Keratinocyte (primary cell): Measurements from ENCODE around the gene FAM78A. TPM values are rescaled to one million over a fixed set of nuclear protein-coding genes. Genes with fewer than 3 reads are reported as not detected.

Experiments
- DNase-seq: peaks from one replicate; pipeline ENCODE4 v3.0.0-alpha.2; 2011; ENCODE audit warnings: low read depth, missing footprints, low spot score
- FAIRE-seq: peaks from 2 replicates; lab custom pipeline; 2011; peaks lifted over from hg19 to GRCh38; lab: Jason Lieb, UNC
- H2AFZ ChIP-seq: 2 replicates; pipeline ENCODE4 v1.6.0; 2012; ENCODE audit warnings: low read length, control low read depth, inconsistent platforms; ENCODE audit not compliant: control insufficient read depth
- H3K27ac ChIP-seq: 2 replicates; pipeline ENCODE4 v1.5.1; 2011; ENCODE audit warnings: low read length; ENCODE audit not compliant: control insufficient read depth, insufficient read depth
- H3K27me3 ChIP-seq: 3 replicates; pipeline ENCODE4 v1.6.0; 2011; ENCODE audit warnings: low read length; ENCODE audit not compliant: control insufficient read depth, insufficient read depth; ENCODE audit errors: extremely low read depth
- H3K36me3 ChIP-seq, 2 experiments: 2 replicates in 1 of 2; 3 replicates in 1 of 2; pipeline ENCODE4 v1.5.1; 2011; ENCODE audit warnings: low read length in 2 of 2, mild to moderate bottlenecking in 1 of 2; ENCODE audit not compliant: control insufficient read depth in 2 of 2, insufficient read depth in 2 of 2; ENCODE audit errors: extremely low read depth in 1 of 2
- H3K4me1 ChIP-seq: 3 replicates; pipeline ENCODE4 v1.5.1; 2011; ENCODE audit warnings: low read length; ENCODE audit not compliant: control insufficient read depth, insufficient read depth; ENCODE audit errors: extremely low read depth
- H3K4me2 ChIP-seq: 3 replicates; pipeline ENCODE4 v1.6.0; 2011; ENCODE audit warnings: low read depth, low read length; ENCODE audit not compliant: control insufficient read depth, insufficient read depth; ENCODE audit errors: extremely low read depth
- H3K4me3 ChIP-seq, 3 experiments: fragments of 200-600 bp in 1 of 3; sonication (generic) in 1 of 3; 2 replicates in 2 of 3; 3 replicates in 1 of 3; pipeline ENCODE4 v1.5.1; 2011 to 2016; ENCODE audit warnings: low read length in 3 of 3, mild to moderate bottlenecking in 3 of 3, control low read depth in 2 of 3, inconsistent platforms in 1 of 3, low read depth in 1 of 3, mixed read lengths in 1 of 3, mixed run types in 1 of 3, moderate library complexity in 1 of 3; ENCODE audit not compliant: control insufficient read depth in 2 of 3, insufficient read depth in 2 of 3; ENCODE audit errors: extremely low read depth in 1 of 3
- H3K79me2 ChIP-seq: 2 replicates; pipeline ENCODE4 v1.6.0; 2012; ENCODE audit warnings: low read length; ENCODE audit not compliant: control insufficient read depth, insufficient read depth
- H3K9ac ChIP-seq: 3 replicates; pipeline ENCODE4 v1.6.0; 2011; ENCODE audit warnings: low read length; ENCODE audit not compliant: control insufficient read depth, insufficient read depth; ENCODE audit errors: extremely low read depth
- H3K9me1 ChIP-seq: 3 replicates; pipeline ENCODE4 v1.6.0; 2011; ENCODE audit warnings: low read length; ENCODE audit not compliant: control insufficient read depth, insufficient read depth; ENCODE audit errors: extremely low read depth
- H3K9me3 ChIP-seq: 2 replicates; pipeline ENCODE4 v1.5.1; 2012; ENCODE audit warnings: low read depth, low read length; ENCODE audit not compliant: control insufficient read depth
- H4K20me1 ChIP-seq: 3 replicates; pipeline ENCODE4 v1.6.0; 2011; ENCODE audit warnings: low read length; ENCODE audit not compliant: control insufficient read depth, insufficient read depth; ENCODE audit errors: extremely low read depth
- CTCF ChIP-seq, 3 experiments: IDR thresholded peaks in 1 of 3; conservative IDR thresholded peaks in 1 of 3; optimal IDR thresholded peaks in 1 of 3; 2 replicates in 2 of 3; 3 replicates in 1 of 3; pipeline versions ENCODE3 to v1.5.1; 2011; ENCODE audit warnings: low read length in 3 of 3, mild to moderate bottlenecking in 3 of 3, moderate library complexity in 2 of 3, control low read depth in 1 of 3, inconsistent platforms in 1 of 3; ENCODE audit not compliant: insufficient read depth in 2 of 3; ENCODE audit errors: extremely low read depth in 1 of 3
- EZH2 ChIP-seq: IDR thresholded peaks from one replicate; pipeline ENCODE4 v1.6.1; 2012; ENCODE audit warnings: inconsistent platforms, mild to moderate bottlenecking, low read length, moderate library complexity
- dilution Hi-C: fragments of 300-500 bp; cut with MboI; formaldehyde crosslinking; loops from one replicate; pipeline ENCODE4 v1.7.0; 2020; ENCODE audit warnings: low sequenced_read_pairs; ENCODE audit not compliant: extremely low pct_ligation_motif_present
- polyA plus RNA-seq, 5 experiments: library from polyadenylated mRNA; depleted of rRNA in 3 of 5; stranded (reverse) in 3 of 5; stranded (forward) in 1 of 5; unstranded in 1 of 5; fragments of >200 nt; gene quantifications; 1 replicate in 1 of 5; 2 replicates in 3 of 5; 3 replicates in 1 of 5; pipeline versions ENCODE4 v1.2.1 to v1.2.3, GENCODE V29; 2011 to 2012; ENCODE audit warnings: missing spikeins in 2 of 5, low read depth in 1 of 5, low replicate concordance in 1 of 5

The FAM78A gene
- polyA plus RNA-seq, 1 donor (not counting 4 experiments of a cell fraction or from before 2014, with no cell fraction given): 0.25 TPM

DNA sequence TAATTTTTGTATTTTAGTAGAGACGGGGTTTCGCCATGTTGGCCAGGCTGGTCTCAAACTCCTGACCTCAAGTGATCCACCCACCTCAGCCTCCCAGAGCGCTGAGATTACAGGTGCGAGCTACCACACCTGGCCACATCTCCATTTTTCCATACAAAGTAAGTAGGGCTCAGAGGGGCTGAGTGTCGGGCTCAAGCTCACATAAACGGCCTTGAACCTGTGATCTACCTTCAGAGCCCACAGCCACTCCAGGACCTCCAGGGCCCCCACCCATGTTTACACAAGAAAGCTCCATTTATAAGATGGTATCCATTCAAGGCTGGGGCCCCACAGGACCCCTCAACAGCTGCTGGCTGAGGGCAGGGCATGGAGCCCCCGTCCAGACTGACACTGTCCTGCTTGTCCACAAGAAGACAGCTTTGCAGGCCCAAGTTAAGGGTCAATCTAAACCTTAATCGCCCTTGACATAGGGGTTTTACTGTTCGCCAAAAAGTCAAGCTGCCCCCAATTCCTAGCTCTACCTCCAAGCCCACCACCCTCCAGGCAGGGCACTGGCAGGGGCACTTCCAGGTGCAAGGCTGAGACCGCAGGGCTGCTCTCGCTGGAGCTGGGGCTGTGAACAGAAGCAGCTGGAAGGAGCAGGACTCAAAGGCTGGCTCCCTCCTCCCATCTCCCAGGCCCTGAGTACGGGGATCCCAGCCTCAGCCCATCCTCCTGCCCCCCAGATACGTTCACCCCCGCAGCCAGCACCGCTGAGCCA lies 18.9 kb downstream of the FAM78A start:
- H3K9me3 ChIP-seq: no peaks in the 10 kb centered on the region
- H3K36me3 ChIP-seq: no peaks in the 10 kb centered on the region
- no peak overlapping the region for H2AFZ ChIP-seq
- DNase-seq: no peak
- no peak for TF ChIP-seq EZH2
- TF ChIP-seq CTCF (optimal IDR thresholded peaks at IDR 0.05 in 1 of 3, IDR thresholded peaks at IDR 0.05 in 1 of 3, conservative IDR thresholded peaks at IDR 0.05 in 1 of 3; ENCODE audit: extremely low read depth in 1 of 3, insufficient read depth in 2 of 3, low read length in 3 of 3): no peak
- H3K9ac ChIP-seq: no peak overlapping the region
- H3K27ac ChIP-seq: no peak overlapping the region
- dilution Hi-C loops: no loop called here
- no peak overlapping the region for H3K4me2 ChIP-seq
- H4K20me1 ChIP-seq: no peaks in the 10 kb centered on the region
- peaks cover 11% of the 10 kb centered on the region for H3K4me1 ChIP-seq
- no peak for FAIRE-seq
- H3K79me2 ChIP-seq: no peaks in the 10 kb centered on the region
- H3K9me1 ChIP-seq: no peaks in the 10 kb centered on the region
- H3K4me3 ChIP-seq: no peak overlapping the region
- H3K27me3 ChIP-seq: peaks cover 6% of the 10 kb centered on the region

GRCh38 chr9:131255676-131256197 lies 20.6 kb downstream of the FAM78A start:
- H3K4me3 ChIP-seq: no peak overlapping the region
- peak overlapping the region; percentile 37 for H3K9ac ChIP-seq
- peak overlapping the region; percentile 41 for H3K4me2 ChIP-seq
- no peak for FAIRE-seq
- no peaks in the 10 kb centered on the region for H3K36me3 ChIP-seq
- no peak overlapping the region for H3K27ac ChIP-seq
- TF ChIP-seq CTCF (optimal IDR thresholded peaks at IDR 0.05 in 1 of 3, IDR thresholded peaks at IDR 0.05 in 1 of 3, conservative IDR thresholded peaks at IDR 0.05 in 1 of 3; ENCODE audit: extremely low read depth in 1 of 3, insufficient read depth in 2 of 3, low read length in 3 of 3) (no peak), EZH2 (no peak)
- H4K20me1 ChIP-seq: no peaks in the 10 kb centered on the region
- H3K27me3 ChIP-seq: peaks cover 4% of the 10 kb centered on the region
- no peak for DNase-seq
- H3K9me1 ChIP-seq: no peaks in the 10 kb centered on the region
- dilution Hi-C loops: no loop called here
- H3K9me3 ChIP-seq: no peaks in the 10 kb centered on the region
- peaks cover 11% of the 10 kb centered on the region for H3K4me1 ChIP-seq
- peak overlapping the region; percentile 94 for H2AFZ ChIP-seq
- H3K79me2 ChIP-seq: no peaks in the 10 kb centered on the region
